ENCODE measurements around the gene SLC34A3. TPM values are rescaled to one million over a fixed set of nuclear protein-coding genes. Genes with fewer than 3 reads are reported as not detected.

Gene SLC34A3
- total RNA-seq, 1 experiment from 2014 or later: not detected

GRCh38 chr9:137278061-137278701 is 47.5 kb downstream of the SLC34A3 start:
- intact Hi-C loops (cut with micrococcal nuclease; ENCODE audit: unreplicated experiment): no loop called here
- Histone ChIP-seq H3K4me1 (ENCODE audit: insufficient read depth, low read length, poor library complexity, severe bottlenecking) (peaks cover 23% of the 10 kb centered on the region), H3K27ac (ENCODE audit: low read depth, low read length, poor library complexity, severe bottlenecking) (no peak overlapping the region), H3K36me3 (ENCODE audit: insufficient read depth, low read length, poor library complexity, severe bottlenecking) (no peaks in the 10 kb centered on the region), H3K9me3 (ENCODE audit: low read depth, low read length, poor library complexity, severe bottlenecking) (no peaks in the 10 kb centered on the region), H3K4me3 (ENCODE audit: low read depth, low read length, poor library complexity, severe bottlenecking) (no peak overlapping the region), H3K27me3 (replicated peaks; ENCODE audit: insufficient read depth, low read depth, low read length, poor library complexity) (no peaks in the 10 kb centered on the region)
- ChIA-PET POLR2A (ENCODE audit: low non-redundant PET) (no interaction called here), CTCF (interaction anchor here (1.6 kb wide), 1 partner anchor 9 kb away, joined by 4 read pairs; no protein-coding TSS in a partner anchor)
- no peak for DNase-seq (ENCODE audit: low spot score)
- TF ChIP-seq EZH2 (IDR thresholded peaks at IDR 0.05; ENCODE audit: borderline replicate concordance, low read depth, low read length, poor library complexity, severe bottlenecking) (no peak), CTCF (conservative IDR thresholded peaks at IDR 0.05; ENCODE audit: low read depth, low read length) (no peak)
- BruUV-seq (replicated peaks): no TSS peak

DNA sequence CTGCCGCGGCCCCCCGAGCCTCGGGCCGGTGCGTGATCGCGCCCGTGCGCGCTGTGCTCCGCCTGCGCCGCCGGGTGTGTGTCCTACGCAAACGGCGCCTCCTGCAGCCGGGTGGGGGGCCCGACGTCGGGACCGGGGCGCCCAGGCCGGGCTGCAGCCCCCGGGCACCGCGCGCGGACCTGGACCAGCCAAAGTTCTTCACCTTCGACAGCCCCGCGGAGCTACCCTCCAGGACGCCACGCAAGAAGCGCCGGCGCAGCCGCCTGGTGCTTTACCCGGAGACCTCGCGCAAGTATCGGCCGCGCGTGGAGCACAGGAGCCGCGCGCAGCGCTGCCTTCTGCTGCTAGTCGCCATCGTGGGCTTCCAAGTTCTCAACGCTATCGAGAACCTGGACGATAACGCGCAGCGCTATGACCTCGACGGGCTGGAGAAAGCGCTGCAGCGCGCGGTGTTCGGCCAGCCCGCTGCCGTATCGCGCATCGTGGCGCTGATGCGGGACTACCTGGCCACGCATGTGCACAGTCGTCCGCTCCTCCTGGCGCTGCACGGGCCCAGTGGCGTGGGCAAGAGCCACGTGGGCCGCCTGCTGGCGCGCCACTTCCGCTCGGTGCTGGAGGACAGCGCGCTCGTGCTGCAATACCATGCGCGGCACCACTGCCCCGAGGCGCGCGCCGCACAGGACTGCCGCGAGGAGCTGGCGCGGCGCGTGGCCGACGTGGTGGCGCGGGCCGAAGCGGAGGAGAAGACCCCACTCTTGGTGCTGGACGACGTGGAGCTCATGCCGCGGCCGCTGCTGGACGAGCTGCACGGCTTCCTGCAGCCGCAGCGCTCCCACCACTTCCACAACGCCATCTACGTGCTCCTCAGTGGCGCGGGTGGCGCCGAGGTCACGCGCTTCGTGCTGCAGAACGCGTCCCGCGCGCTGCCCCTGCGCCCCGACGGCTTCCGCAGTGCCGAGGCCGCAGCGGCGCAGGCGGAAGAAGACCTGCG is 48.3 kb downstream of the SLC34A3 start:
- H3K4me1 ChIP-seq (ENCODE audit: insufficient read depth, low read length, poor library complexity, severe bottlenecking): peaks cover 23% of the 10 kb centered on the region
- no peak for DNase-seq (ENCODE audit: low spot score)
- ChIA-PET CTCF (no interaction called here), POLR2A (ENCODE audit: low non-redundant PET) (no interaction called here)
- TF ChIP-seq CTCF (conservative IDR thresholded peaks at IDR 0.05; ENCODE audit: low read depth, low read length) (no peak), EZH2 (IDR thresholded peaks at IDR 0.05; ENCODE audit: borderline replicate concordance, low read depth, low read length, poor library complexity, severe bottlenecking) (no peak)
- intact Hi-C loops (cut with micrococcal nuclease; ENCODE audit: unreplicated experiment): no loop called here
- no peaks in the 10 kb centered on the region for H3K9me3 ChIP-seq (ENCODE audit: low read depth, low read length, poor library complexity, severe bottlenecking)
- no TSS peak for BruUV-seq (replicated peaks)
- H3K36me3 ChIP-seq (ENCODE audit: insufficient read depth, low read length, poor library complexity, severe bottlenecking): no peaks in the 10 kb centered on the region
- H3K27me3 ChIP-seq (replicated peaks; ENCODE audit: insufficient read depth, low read depth, low read length, poor library complexity): no peaks in the 10 kb centered on the region
- H3K4me3 ChIP-seq (ENCODE audit: low read depth, low read length, poor library complexity, severe bottlenecking): no peak overlapping the region
- no peak overlapping the region for H3K27ac ChIP-seq (ENCODE audit: low read depth, low read length, poor library complexity, severe bottlenecking)

DNA sequence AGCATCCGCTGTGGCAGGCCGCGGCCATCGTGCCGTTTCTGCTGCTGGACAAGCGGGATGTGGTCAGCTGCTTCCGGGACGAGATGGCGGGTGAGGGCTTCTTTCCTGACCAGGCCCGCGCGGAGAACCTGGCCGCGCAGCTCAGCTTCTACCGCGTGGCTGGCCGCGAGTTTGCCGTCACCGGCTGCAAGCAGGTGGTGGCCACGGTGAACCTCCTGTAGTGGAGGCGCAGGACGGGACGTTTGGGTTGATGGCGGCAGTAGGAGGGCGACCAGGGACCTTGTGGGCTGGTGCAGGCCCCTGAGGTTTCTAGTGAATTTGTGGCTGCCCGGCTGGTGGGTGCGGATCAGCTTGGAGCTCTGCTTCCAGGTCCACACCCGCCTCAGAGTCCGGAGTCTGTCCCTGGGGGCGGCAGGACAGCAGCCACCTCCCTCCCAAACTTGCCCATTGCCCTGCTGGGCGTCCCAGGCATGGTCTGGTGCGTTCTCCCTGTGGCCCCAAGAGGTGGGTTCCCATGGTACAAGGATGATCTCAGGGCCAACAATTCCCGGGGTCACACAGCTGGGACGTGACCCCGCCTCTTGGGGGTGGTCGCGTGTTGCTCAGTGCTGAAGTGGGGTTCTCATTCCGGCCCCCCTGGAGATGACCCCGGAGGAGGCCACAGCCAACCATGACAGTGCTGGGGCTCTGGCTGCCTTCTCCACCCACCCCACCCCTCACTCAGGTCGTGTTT is 49.2 kb downstream of the SLC34A3 start:
- Histone ChIP-seq H3K36me3 (ENCODE audit: insufficient read depth, low read length, poor library complexity, severe bottlenecking) (no peaks in the 10 kb centered on the region), H3K9me3 (ENCODE audit: low read depth, low read length, poor library complexity, severe bottlenecking) (no peaks in the 10 kb centered on the region), H3K27ac (ENCODE audit: low read depth, low read length, poor library complexity, severe bottlenecking) (no peak overlapping the region), H3K27me3 (replicated peaks; ENCODE audit: insufficient read depth, low read depth, low read length, poor library complexity) (no peaks in the 10 kb centered on the region), H3K4me1 (ENCODE audit: insufficient read depth, low read length, poor library complexity, severe bottlenecking) (peaks cover 23% of the 10 kb centered on the region), H3K4me3 (ENCODE audit: low read depth, low read length, poor library complexity, severe bottlenecking) (no peak overlapping the region)
- no peak for TF ChIP-seq CTCF (conservative IDR thresholded peaks at IDR 0.05; ENCODE audit: low read depth, low read length)
- intact Hi-C loops (cut with micrococcal nuclease; ENCODE audit: unreplicated experiment): no loop called here
- DNase-seq (ENCODE audit: low spot score): no peak
- BruUV-seq (replicated peaks): no TSS peak
- ChIA-PET CTCF (interaction anchor here (0.6 kb wide), 1 partner anchor 246 kb away, joined by 4 read pairs; no protein-coding TSS in a partner anchor), POLR2A (ENCODE audit: low non-redundant PET) (interaction anchor here (0.6 kb wide), 1 partner anchor 64 kb away, joined by 13 read pairs; no protein-coding TSS in a partner anchor)

All from A673 (cell line).